ENCODE measurements around the gene CFAP126.
"Not testable (repeated sequence)": the region's sequence is repeated elsewhere in the genome, so short reads cannot be mapped to it uniquely, and the experiment has no call there.

Gene CFAP126, protein sequence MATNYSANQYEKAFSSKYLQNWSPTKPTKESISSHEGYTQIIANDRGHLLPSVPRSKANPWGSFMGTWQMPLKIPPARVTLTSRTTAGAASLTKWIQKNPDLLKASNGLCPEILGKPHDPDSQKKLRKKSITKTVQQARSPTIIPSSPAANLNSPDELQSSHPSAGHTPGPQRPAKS

DNA sequence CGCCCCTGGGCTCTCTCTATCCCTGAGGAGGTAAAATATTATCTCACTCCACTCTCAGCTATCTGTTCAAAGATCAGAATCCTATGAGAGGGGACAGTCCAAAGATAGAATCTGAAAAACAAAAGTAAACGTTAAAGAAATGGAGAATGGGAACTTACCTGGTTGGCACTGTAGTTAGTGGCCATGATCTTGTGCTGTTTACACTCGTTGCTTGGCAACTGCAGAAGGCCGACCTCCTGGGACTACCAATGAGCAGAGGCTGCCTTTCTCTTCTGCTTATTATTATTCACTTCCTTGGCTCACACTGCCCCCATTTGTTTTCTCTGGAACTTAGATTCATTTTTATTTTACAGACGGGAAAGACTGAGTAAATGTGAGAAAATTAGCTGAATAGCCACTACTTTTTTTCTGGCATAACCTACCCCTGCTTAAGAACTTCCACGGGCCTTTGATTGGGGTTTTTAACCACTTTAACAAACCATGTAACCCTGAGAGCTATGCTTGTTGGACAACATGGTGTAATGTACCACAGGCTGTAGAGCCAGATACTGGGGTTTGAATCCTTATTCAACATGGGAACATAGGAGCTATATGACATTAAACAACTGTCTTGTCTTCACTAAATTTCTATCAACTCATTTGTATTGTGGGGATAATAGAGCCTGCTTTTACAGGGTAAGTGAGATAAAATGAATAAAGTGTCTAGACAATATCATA is at the start of gene CFAP126:
Gene CFAP126, minus strand, starts transcription at position 193 of the 717 bp plus-strand sequence. Its CDS starts 8 bp downstream, at position 185.
- peak; percentile 61 for DNase-seq

DNA sequence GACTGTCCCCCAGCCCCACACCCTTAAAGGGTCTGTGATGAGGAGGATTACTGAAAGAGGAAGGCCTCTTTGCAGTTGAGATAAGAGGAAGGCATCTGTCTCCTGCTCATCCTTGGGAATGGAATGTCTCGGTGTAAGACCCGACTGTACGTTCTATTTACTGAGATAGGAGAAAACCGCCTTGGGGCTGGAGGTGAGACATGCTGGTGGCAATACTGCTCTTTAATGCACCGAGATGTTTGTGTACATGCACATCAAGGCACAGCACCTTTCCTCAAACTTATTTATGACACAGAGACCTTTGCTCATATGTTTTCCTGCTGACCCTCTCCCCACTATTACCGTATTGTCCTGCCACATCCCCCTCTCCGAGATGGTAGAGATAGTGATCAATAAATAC is 45.4 kb upstream of the CFAP126 start:
- DNase-seq, result not testable (repeated sequence)

DNA sequence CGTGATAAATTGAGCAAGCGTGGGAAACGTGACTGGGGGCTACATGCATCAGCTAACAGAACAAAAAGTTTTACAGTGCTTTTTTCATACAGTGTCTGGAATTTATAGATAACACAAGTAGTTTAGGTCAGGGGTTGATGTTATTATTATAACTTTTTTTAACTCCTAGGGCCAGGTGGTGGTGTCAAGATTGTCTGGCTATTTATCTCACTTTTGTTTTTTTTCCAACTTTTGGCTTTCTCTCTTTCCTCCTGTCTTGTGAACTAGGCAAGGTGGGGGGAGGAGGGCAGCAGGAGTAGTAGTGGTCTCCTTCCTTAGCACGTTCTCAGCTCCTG is 42.9 kb upstream of the CFAP126 start:
- DNase-seq, result not testable (repeated sequence)

DNA sequence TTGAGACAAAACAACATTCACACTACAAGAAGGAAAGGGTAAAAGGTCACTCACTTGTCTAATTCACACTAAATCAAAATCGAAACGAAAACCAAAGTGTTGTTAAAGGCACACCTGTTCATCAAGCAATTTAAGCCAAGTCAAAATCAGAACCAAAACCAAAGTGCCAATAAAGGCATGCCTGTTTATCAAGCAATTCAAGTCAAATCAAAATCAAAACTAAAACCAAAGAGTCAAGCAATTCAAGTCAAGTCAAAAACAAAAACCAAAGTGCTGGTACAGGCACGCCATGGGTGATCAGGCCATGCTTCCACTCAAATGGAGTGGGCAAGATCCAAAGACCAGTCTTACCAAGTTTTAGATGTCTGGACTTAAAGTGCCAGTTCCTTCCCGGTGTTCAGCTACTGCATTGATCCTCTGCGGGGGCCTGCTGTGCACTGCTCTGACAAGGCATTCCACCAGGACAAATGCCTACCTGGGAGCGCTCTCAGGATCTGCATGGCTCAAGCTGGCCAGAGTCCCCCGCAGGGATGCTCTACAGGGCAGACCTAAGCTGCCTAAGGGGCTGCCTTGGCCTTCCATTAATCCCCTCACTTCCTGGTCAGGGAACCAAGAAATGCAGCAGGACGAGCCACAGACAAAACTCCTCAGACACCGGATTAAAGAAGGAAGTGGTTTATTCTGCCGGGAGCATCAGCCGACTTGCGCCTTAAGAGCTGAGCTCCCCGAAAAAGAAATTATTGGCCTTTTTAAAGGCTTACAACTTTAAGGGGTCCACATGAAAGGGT is 42.4 kb upstream of the CFAP126 start:
- not testable (repeated sequence) for DNase-seq

DNA sequence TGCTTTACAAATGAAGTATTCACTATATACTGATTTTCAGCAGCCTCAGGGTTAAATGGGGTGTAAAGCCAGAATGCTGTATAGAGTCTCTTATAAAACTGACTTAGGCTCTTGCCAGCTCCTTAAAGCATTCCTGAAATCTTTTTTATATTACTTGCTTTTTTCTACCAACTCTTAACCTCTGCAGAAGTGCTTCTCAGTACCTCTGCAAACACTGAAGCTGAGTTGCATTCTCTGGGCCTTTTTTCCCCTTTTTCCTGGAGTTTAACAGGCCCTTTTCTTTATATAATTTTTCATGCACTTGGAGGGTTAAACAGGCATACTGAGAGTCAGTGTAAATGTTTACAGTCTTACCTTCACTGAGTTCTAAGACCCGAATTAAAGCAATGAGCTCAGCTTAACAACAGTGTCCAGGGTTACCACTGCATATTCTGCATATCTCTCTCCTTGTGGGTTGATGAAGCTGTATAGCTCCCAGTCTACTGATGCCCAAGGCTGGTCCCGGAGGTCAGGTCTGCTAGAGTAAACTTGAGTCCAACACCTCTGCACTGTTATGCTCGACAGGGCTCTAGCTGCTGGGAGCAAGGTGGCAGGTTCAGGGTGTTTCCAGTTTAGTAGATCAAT is 40.9 kb upstream of the CFAP126 start:
- DNase-seq, result no peak

DNA sequence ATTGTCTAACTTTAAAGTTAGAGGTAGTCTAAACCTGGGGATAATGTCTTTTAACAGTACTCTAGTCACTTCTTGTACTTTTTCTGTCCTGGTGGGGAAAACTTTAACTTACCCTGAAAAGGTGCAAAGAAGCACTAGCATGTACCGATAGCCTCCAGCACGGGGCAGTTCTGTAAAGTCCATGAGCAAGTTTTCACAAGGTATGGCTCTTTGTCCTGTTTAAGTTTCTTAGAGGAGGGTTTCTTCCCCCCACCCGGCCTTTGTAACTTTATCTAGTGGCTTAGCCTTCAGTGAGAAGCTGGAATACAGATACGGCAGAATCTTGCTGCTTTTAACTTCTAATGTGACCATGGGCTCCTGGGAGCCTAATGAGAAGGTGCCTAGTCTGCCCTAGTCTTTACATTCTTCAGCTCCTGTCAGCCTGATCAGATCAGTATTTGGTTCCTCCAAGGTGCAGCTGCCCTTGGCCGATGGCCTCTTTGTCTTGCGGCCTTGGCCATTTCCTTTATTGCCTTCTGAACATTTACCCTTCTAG is 39.8 kb upstream of the CFAP126 start:
- DNase-seq, result no peak

DNA sequence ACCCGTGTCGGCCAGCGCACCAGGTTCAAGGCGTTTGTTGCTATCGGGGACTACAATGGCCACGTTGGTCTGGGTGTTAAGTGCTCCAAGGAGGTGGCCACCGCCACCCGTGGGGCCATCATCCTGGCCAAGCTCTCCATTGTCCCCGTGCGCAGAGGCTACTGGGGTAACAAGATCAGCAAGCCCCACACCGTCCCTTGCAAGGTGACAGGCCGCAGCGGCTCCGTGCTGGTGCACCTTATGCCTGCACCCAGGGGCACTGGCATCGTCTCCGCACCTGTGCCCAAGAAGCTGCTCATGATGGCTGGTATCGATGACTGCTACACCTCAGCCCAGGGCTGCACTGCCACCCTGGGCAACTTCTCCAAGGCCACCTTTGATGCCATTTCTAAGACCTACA is 38.9 kb upstream of the CFAP126 start:
- DNase-seq, result not testable (repeated sequence)

DNA sequence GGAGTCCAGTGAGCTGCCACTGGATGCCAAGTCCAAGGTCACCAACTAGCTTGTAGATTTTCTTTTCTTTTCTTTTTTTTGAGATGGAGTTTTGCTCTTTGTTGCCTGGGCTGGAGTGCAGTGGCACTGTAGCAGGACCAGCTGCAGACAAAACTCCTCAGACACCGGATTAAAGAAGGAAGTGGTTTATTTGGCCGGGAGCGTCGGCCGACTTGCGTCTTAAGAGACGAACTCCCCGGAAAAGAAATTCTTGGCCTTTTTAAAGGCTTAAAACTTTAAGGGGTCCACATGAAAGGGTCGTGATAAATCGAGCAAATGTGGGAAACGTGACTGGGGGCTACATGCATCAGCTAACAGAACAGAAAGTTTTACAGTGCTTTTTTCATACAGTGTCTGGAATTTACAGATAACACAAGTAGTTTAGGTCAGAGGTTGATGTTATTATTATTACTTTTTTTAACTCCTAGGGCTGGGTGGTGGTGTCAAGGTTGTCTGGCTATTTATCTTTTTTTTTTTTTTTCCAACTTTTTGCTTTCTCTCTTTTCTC is 36.4 kb upstream of the CFAP126 start:
- no peak for DNase-seq

DNA sequence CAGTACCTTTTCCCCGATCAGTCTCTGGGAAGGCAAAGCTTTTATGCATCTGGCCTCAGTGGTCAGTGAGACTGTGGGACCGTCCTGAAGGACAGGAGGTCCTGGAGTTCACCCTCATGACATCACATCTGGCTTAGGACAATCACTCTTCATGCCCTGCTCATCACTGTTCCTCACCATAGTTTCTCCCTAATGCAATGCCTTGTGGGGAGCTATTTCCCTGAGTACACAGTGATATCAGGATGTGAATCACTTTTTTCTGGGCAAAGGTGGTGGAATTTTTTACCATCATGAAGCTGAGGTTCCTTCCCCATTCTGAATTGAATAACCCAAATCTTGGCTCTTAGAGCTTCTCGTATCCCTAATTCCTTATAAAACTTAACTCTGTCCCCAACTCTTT is 34.8 kb upstream of the CFAP126 start:
- no peak for DNase-seq

DNA sequence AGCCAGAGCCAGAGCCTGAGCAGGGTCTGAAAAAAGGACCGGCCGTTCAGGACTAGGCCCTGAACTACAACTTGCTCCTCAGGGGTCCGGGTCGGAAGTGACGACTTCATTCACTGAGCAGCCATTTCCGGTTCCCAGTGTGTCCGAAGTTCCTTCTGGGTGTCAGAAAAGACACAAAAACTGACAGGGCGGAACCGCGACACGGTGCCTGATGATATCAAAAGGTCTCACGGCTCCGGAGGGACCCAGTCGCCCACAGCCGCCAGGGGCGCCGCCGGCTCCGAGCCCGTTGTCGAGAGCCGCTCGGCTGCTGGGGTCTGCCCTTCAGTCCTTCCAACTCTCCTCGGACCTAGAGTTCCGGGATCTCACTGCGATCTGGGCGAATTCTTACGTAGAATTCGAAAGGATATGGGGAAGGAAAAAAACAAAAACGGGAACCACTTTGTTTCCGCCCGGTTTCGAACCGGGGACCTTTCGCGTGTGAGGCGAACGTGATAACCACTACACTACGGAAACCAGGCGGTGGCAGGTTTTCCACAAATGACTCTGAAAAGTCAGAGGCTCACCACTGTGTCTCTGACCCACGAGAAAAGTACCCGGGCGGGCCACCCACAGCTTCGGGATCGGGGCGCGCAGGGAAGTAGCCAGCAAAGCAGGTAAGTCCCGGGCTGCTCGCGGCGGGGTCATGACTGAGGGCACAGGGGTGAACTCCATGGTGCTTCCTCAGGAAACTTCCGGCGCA is 31.8 kb upstream of the CFAP126 start:
- peak; percentile 95 for DNase-seq

DNA sequence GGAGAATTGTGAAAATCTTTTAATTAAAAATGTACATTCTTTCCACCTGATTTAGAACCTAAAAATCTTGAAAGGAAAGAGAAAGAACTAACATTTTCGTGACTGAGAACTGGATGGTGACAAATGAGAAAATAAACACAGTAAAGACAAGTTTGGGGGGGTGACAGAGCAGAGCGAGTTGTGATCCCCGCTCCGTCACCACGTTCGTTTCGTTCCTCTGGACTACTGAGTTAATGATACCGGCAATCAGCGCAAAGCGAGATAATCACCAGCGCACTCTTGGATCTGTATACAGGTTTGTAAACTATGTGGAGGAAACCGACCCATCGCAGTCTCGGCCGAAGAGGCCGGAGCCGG is 31.2 kb upstream of the CFAP126 start:
- no peak for DNase-seq

DNA sequence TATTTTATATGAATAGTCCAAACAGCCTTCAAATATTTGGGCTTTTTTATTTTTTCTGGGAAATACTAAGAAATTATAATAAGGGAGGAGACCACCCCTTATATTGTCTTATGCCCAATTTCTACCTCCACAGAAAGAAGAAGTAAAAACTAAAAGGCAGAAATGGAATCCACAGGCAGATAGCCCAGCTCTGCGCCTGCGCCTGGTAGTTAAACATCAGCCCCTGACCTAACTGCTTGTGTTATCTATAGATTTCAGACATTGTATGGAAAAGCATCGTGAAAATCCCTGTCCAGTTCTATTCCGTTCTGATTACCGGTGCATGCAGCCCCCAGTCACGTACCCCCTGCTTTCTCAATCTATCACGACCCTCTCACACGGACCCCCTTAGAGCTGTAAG is 29.4 kb upstream of the CFAP126 start:
- DNase-seq, result not testable (repeated sequence)

DNA sequence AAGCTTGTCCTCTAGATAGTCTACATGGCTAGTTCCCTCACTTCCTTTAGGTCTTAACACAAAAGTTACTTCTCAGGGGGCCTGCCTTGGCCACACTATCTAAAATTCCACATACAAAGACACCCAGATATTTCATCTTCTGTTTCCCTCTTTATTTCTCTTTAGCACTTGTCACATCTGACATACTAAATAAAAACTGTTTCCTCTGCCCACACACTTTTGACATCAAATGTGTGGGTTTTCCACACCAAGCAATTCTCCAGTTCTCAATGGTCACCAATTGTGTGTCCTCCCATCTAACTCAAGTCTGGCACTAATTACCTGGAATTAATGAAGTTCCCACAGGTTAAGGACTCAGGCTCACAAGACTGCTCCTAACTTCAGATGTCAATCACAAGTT is 25.5 kb upstream of the CFAP126 start:
- no peak for DNase-seq

DNA sequence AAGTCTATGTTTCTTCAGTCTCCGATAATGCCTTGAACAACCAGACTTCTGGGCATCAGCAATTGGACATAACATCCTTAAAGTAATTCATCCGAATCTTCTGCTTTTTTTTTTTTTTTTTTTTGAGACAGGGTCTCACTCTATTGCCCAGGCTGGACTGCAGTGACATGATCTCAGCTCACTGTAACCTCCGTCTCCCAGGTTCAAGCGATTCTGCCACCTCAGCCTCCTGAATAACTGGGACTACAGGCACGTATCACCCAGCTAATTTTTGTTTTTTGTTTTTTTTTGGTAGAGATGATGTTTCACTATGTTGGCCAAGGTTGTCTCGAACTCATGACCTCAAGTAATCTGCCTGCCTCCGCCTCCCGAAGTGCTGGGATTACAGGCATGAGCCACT is 23.9 kb upstream of the CFAP126 start:
- DNase-seq, result no peak

DNA sequence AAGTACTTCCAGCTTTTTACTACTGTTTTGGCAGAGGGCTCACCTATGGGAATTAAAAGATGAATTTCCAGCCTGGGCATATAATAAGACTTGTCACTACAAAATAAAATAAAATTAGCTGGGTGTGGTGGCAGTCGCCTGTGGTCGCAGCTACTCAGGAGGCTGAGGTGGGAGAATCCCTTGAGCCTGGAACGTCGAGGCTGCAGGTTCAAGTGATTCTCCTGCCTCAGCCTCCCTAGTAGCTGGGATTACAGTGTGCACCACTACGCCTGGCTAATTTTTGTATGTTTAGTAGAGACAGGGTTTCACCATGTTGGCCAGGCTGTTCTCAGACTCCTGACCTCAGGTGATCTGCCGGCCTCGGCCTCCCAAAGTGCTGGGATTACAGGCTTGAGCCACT is 23.5 kb upstream of the CFAP126 start:
- not testable (repeated sequence) for DNase-seq

DNA sequence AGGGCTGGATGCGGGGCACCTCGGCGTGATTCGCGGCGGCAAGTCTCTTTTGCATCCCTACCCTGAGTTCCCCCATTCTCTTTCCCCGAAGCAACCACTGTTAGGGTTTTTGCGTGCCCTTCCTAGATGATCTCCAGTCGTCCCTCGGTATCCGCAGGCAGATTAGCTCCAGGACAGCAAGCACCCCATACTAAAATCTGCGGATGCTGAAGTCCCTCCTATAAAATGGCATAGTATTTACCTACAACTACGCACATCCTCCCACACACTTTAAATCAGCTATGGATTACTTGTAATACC is 22.8 kb upstream of the CFAP126 start:
- no peak for DNase-seq

DNA sequence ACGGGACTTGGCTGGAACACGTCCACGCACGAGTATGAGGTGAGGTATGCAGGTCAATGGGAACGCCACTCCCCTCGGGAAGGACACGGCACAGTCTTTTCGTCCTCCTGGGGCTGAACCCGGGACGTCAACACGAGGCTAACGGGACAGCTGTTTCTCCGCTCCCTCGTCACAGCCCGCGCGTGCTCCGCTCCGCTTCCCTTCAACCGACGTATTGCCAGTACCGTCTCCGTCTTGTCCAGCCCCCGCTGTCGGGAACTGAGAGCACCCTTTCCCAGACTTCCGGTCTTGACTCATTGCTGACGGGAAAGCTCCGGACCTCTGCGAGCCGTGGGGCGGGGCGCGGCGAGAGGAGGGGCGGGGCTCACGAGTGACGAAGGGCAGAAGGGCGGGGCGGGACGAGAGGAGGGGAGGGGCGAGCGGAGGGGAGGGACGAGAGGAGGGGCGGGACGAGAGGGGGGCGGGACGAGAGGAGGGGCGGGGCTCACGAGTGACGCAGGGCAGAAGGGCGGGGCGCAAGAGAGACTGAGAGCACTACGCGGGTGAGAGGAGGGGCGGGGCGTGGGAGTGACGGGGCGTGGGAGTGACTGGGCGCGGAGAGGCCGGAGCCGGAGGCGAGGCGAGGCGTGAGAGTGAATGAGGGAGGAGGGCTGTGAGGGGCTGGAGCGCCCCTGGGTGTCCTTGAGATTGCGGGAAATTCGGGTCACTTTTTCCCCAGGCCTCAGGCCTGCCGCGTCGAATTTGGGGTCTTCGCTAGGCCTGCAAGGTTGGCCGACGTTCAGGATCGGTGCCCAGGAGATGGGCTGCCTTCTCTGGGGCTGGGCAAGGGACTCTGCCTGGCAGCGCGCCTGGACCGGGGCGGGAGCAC is 22.2 kb upstream of the CFAP126 start:
- DNase-seq, result peak; percentile 98

DNA sequence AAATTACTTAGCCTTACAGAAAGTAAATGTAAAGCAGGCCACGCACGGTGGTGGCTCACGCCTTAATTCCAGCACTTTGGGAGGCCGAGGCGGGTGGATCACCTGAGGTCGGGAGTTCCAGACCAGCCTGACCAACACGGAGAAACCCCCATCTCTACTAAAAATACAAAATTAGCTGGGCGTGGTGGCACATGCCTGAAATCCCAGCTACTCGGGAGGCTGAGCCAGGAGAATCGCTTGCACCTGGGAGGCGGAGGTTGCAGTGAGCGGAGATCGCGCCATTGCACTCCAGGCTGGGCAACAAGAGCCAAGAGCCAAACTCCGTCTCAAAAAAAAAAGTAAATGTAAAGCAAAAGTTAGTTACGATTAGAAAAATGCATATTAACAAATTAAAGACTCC is 21.5 kb upstream of the CFAP126 start:
- DNase-seq, result not testable (repeated sequence)

DNA sequence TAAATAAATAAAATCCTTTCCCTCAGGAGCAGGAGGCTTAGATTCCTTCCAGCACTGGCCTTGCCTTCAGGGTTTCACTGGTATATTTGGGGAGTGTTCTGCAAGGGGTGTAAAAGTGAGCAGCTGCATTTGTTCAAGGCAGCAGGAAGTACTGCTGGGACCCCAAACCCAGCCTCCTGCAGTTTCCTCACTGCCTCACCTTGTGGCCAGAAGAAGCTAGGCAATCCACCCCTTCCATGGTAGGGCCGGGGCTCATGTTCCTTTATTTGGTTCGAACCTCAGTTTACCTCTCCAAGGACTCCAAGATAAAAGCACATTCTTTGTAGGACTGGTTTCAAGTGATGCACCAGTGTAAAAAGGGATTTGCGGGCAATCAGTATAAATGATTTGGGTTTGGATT is 21.0 kb upstream of the CFAP126 start:
- no peak for DNase-seq

DNA sequence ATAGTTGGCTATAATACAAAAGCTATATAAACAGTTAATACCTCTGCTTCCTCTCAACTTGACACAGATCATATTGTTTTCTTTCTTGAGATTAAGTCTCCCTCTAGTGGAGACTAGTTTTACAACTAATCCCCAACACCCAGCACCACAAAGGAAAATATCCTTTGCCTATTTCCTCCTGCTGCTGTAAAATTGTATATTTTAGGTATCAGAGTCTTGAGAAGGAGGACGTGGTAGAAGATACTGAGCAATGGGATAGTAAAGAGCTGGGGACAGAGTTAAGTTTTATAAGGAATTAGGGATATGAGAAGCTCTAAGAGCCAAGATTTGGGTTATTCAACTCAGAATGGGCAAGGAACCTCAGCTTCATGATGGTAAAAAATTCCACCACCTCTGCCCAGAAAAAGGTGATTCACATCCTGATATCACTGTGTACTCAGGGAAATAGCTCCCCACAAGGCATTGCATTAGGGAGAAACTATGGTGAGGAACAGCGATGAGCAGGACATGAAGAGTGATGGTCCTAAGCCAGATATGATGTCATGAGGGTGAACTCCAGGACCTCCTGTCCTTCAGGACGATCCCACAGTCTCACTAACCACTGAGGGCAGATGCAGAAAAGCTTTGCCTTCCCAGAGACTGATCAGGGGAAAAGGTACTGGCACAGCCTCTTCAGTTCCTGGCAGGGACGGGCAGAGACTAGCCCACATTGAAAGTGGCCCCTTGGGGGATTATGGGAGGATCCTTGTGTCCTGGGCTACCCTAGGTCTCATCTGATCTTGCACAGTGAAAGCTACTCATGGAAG is 14.7 kb upstream of the CFAP126 start:
- DNase-seq, result no peak

DNA sequence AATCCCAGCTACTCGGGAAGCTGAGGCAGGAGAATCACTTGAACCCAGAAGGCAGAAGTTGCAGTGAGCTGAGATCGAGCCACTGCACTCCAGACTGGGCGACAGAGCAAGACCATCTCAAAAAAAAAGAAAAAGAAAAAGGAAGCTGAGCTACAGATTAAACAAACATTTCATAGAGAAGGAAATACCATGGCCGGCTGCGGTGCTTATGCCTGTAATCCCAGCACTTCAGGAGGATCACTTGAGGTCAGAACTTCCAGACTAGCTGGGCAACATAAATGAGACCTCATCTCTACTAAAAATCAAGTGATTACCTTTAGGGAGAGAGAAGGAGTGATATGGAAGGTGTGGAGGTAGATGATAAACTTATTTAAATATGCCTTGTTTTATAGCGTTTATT is 14.0 kb upstream of the CFAP126 start:
- no peak for DNase-seq
